Neural crest cell (in vitro differentiated cells): ENCODE data around the gene STAC2. TPM values are rescaled to one million over a fixed set of nuclear protein-coding genes. Genes with fewer than 3 reads are reported as not detected.

ENCODE experiments used
- DNase-seq: peaks from one replicate; pipeline ENCODE4 v3.0.0; 2021; ENCODE audit warnings: low read depth, mixed read lengths, low spot score
- H3K27ac Mint-ChIP-seq: one replicate; pipeline ENCODE4 v1.8.0; 2021; ENCODE audit warnings: mild to moderate bottlenecking, mixed read lengths; ENCODE audit not compliant: unreplicated experiment
- H3K27me3 Mint-ChIP-seq: 2 replicates; pipeline ENCODE4 v1.8.0; 2021; ENCODE audit warnings: low read depth, mild to moderate bottlenecking, mixed read lengths
- H3K36me3 Mint-ChIP-seq: 2 replicates; pipeline ENCODE4 v1.8.0; 2021; ENCODE audit warnings: low read depth, mild to moderate bottlenecking, mixed read lengths
- H3K4me1 Mint-ChIP-seq: 2 replicates; pipeline ENCODE4 v1.8.0; 2021; ENCODE audit warnings: mixed read lengths
- H3K4me3 Mint-ChIP-seq: one replicate; pipeline ENCODE4 v1.8.0; 2021; ENCODE audit warnings: mild to moderate bottlenecking, mixed read lengths
- H3K9me3 Mint-ChIP-seq: 2 replicates; pipeline ENCODE4 v1.8.0; 2021; ENCODE audit warnings: mixed read lengths
- CTCF ChIP-seq: fragments of 200-600 bp; sonication (generic); conservative IDR thresholded peaks from 2 replicates; pipeline ENCODE4 v1.5.0; 2021; ENCODE audit warnings: antibody characterized with exemption, mild to moderate bottlenecking
- total RNA-seq: library from RNA; stranded (reverse); gene quantifications from 2 replicates; pipeline ENCODE4 v1.2.1, GENCODE V29; 2021

STAC2 gene
- total RNA-seq, 1 donor from 2014 or later = 1.0 TPM

- Mint-ChIP-seq H3K27me3 (no peaks in the 10 kb centered on the region), H3K27ac (no peak overlapping the region), H3K36me3 (peaks cover 5% of the 10 kb centered on the region), H3K4me1 (peaks cover 40% of the 10 kb centered on the region), H3K4me3 (peak overlapping the region; percentile 85), H3K9me3 (no peaks in the 10 kb centered on the region)
- no peak for TF ChIP-seq CTCF
- no peak for DNase-seq
These were observed 30.1 kb downstream of the STAC2 start for GRCh38 chr17:39195568-39196160.

GRCh38 chr17:39194985-39195524 lies 30.7 kb downstream of the STAC2 start:
- Mint-ChIP-seq H3K4me3 (peak overlapping the region; percentile 85), H3K9me3 (no peaks in the 10 kb centered on the region), H3K4me1 (peaks cover 37% of the 10 kb centered on the region), H3K27ac (no peak overlapping the region), H3K36me3 (peaks cover 5% of the 10 kb centered on the region), H3K27me3 (no peaks in the 10 kb centered on the region)
- no peak for TF ChIP-seq CTCF
- DNase-seq = no peak

- peak; percentile 54 for DNase-seq
- Mint-ChIP-seq H3K36me3 (peaks cover 5% of the 10 kb centered on the region), H3K4me3 (peak overlapping the region; percentile 67), H3K27me3 (no peaks in the 10 kb centered on the region), H3K9me3 (no peaks in the 10 kb centered on the region), H3K27ac (peak overlapping the region; percentile 90), H3K4me1 (peaks cover 30% of the 10 kb centered on the region)
- peak; percentile 38 for TF ChIP-seq CTCF
These were observed 31.4 kb downstream of the STAC2 start for GRCh38 chr17:39194089-39194984.

- no peak for TF ChIP-seq CTCF
- no peaks in the 10 kb centered on the region for H3K9me3 Mint-ChIP-seq
- no peaks in the 10 kb centered on the region for H3K27me3 Mint-ChIP-seq
- DNase-seq = no peak
- H3K4me1 Mint-ChIP-seq = peaks cover 22% of the 10 kb centered on the region
- H3K4me3 Mint-ChIP-seq = peak overlapping the region; percentile 54
- H3K27ac Mint-ChIP-seq = no peak overlapping the region
- H3K36me3 Mint-ChIP-seq = peaks cover 5% of the 10 kb centered on the region
These were observed 32.4 kb downstream of the STAC2 start for GRCh38 chr17:39193346-39193745.

- Mint-ChIP-seq H3K4me1 (peaks cover 18% of the 10 kb centered on the region), H3K27ac (peak overlapping the region; percentile 76)
These were observed 32.8 kb downstream of the STAC2 start for GRCh38 chr17:39192901-39193300.

More at GRCh38 chr17:39192901-39193300, 32.8 kb downstream of the STAC2 start:
- H3K4me3 Mint-ChIP-seq = no peak overlapping the region
- H3K9me3 Mint-ChIP-seq = no peaks in the 10 kb centered on the region
- TF ChIP-seq CTCF = no peak
- H3K36me3 Mint-ChIP-seq = peaks cover 5% of the 10 kb centered on the region
- no peak for DNase-seq
- no peaks in the 10 kb centered on the region for H3K27me3 Mint-ChIP-seq
